ENCODE data around the gene SLFN14. TPM values are rescaled to one million over a fixed set of nuclear protein-coding genes. Genes with fewer than 3 reads are reported as not detected.
A peak's percentile ranks its signal among the peaks of the same experiment; 100 is the strongest.

Gene SLFN14
- total RNA-seq, 1 experiment from 2014 or later = not detected

- Histone ChIP-seq H3T11ph (ENCODE audit: low read length) (no peak overlapping the region), H3K4ac (ENCODE audit: low read depth, low read length) (no peak overlapping the region), H4K8ac (replicated peaks; ENCODE audit: insufficient read length, low read depth, low read length) (no peak overlapping the region), H3K79me2 (ENCODE audit: insufficient read depth, low read length) (peaks cover 8% of the 10 kb centered on the region; the same call in 1 of the 2 replicates), H3K27ac (ENCODE audit: insufficient read length, low read depth, low read length) (no peak overlapping the region), H3K23me2 (ENCODE audit: insufficient read length, low read depth, low read length, poor library complexity, severe bottlenecking) (no peaks in the 10 kb centered on the region), H3K18ac (ENCODE audit: insufficient read length, low read depth, low read length) (no peak overlapping the region), H2BK20ac (ENCODE audit: low read depth, low read length, poor library complexity, severe bottlenecking) (no peak overlapping the region), H3K14ac (ENCODE audit: insufficient read depth, low read length) (no peak overlapping the region), H3K79me1 (ENCODE audit: insufficient read depth, low read depth, low read length, poor library complexity, severe bottlenecking) (peaks cover 7% of the 10 kb centered on the region), H3K4me1 (ENCODE audit: insufficient read depth, low read length) (no peaks in the 10 kb centered on the region; the same call in 1 of the 2 replicates), H3K27me3 (ENCODE audit: insufficient read depth, low read length) (no peaks in the 10 kb centered on the region), H3K4me2 (ENCODE audit: insufficient read depth, insufficient read length, low read length) (peak overlapping the region; percentile 79), H4K5ac (ENCODE audit: insufficient read length, low read depth, low read length) (no peak overlapping the region), H3K9ac (ENCODE audit: extremely low read depth, insufficient read length, low read length) (peak overlapping the region; percentile 83), H3K9me3 (ENCODE audit: control insufficient read depth, low read depth, low read length) (no peaks in the 10 kb centered on the region), H2AK5ac (ENCODE audit: insufficient read length, low read length) (no peak overlapping the region), H4K20me1 (ENCODE audit: control insufficient read depth, insufficient read depth, insufficient read length) (no peaks in the 10 kb centered on the region), H4K91ac (ENCODE audit: insufficient read length, low read depth, low read length) (no peak overlapping the region), H2BK5ac (ENCODE audit: insufficient read length, low read length) (no peak overlapping the region), H2BK12ac (ENCODE audit: insufficient read length, low read depth, low read length) (no peak overlapping the region), H3K23ac (ENCODE audit: insufficient read length, low read depth, low read length) (no peak overlapping the region), H2BK15ac (ENCODE audit: low read depth, low read length) (no peak overlapping the region), H3K56ac (ENCODE audit: insufficient read length, low read depth, low read length) (no peak overlapping the region), H2BK120ac (ENCODE audit: low read depth, low read length, poor library complexity, severe bottlenecking) (no peak overlapping the region), H2AFZ (ENCODE audit: low read length) (no peak overlapping the region)
- no peak for DNase-seq
- whole genome bisulfite sequencing (ENCODE audit: extremely low coverage, insufficient read length, low lambda C conversion rate) = no CpG with 5 or more reads among the region's 12 CpGs
- H3K9me3 Mint-ChIP-seq = no peaks in the 10 kb centered on the region
- peak overlapping the region; percentile 94 to 99 for H3K4me3 Mint-ChIP-seq
- peaks cover 3% of the 10 kb centered on the region for H3K27me3 Mint-ChIP-seq (ENCODE audit: low read depth)
- peaks cover 20% of the 10 kb centered on the region in 2 experiments for H3K4me1 Mint-ChIP-seq
- TF ChIP-seq CTCF (conservative IDR thresholded peaks at IDR 0.05) = no peak
- peaks cover 0 to 1% (median 0%) of the 10 kb centered on the region in 3 experiments; a peak in 1 of 7 replicates for H3K36me3 Mint-ChIP-seq (ENCODE audit: insufficient read depth in 1 of 3, low read depth in 3 of 3)
- peak overlapping the region; percentile 57 to 99 (median 99); a peak in 4 of 7 replicates for H3K27ac Mint-ChIP-seq
Observed at GRCh38 chr17:35588196-35588920, 27.7 kb upstream of the SLFN14 start.

Measured in H9 (cell line).